Sigmoid colon (tissue), 7 donors: ENCODE measurements around the gene KLHL2. TPM values are rescaled to one million over a fixed set of nuclear protein-coding genes. Genes with fewer than 3 reads are reported as not detected.
A peak's percentile ranks its signal among the peaks of the same experiment; 100 is the strongest.

ENCODE experiments used
- DNase-seq: peaks from one replicate; pipeline ENCODE4 v3.0.0-alpha.2; 2019
- H3K27ac ChIP-seq, 4 donors: fragments of 200-600 bp; sonication (generic); one replicate each; pipeline ENCODE4 v1.5.1; 2016 to 2019; ENCODE audit warnings: mild to moderate bottlenecking in 1 of 4
- H3K27me3 ChIP-seq, 3 donors: fragments of 200-600 bp; sonication (generic); one replicate each; pipeline ENCODE4 v1.5.1; 2019; ENCODE audit warnings: mild to moderate bottlenecking in 1 of 3
- H3K36me3 ChIP-seq, 4 donors: fragments of 200-600 bp; sonication (generic); one replicate each; pipeline ENCODE4 v1.5.1; 2016 to 2019
- H3K4me1 ChIP-seq, 4 donors: fragments of 200-600 bp; sonication (generic); one replicate each; pipeline ENCODE4 v1.5.1; 2017 to 2019
- H3K4me3 ChIP-seq, 4 donors: fragments of 200-600 bp; sonication (generic); one replicate each; pipeline ENCODE4 v1.5.1; 2017 to 2019; ENCODE audit warnings: mild to moderate bottlenecking in 2 of 4, moderate library complexity in 1 of 4
- H3K9me3 ChIP-seq, 4 donors: fragments of 200-600 bp in 3 of 4; sonication (generic) in 3 of 4; one replicate each; pipeline versions ENCODE4 v1.5.1 to v1.6.1; 2013 to 2019
- CTCF ChIP-seq, 4 experiments: fragments of 450-650 bp in 3 of 4; fragments of 200-600 bp in 1 of 4; IDR thresholded peaks; one replicate each; pipeline ENCODE4 v1.5.1; 2016 to 2019; ENCODE audit warnings: antibody characterized with exemption in 4 of 4, mild to moderate bottlenecking in 3 of 4, moderate library complexity in 2 of 4
- EP300 ChIP-seq, 4 donors: sonication (generic); formaldehyde crosslinking; IDR thresholded peaks; one replicate each; pipeline ENCODE4 v1.6.1; 2017; ENCODE audit warnings: antibody characterized with exemption in 4 of 4
- POLR2A ChIP-seq, 2 donors: fragments of 450-650 bp; IDR thresholded peaks; one replicate each; pipeline ENCODE4 v1.6.1; 2016; ENCODE audit warnings: antibody characterized with exemption in 2 of 2, mild to moderate bottlenecking in 2 of 2, moderate library complexity in 2 of 2
- POLR2AphosphoS5 ChIP-seq, 4 donors: sonication (generic); formaldehyde crosslinking; IDR thresholded peaks; one replicate each; pipeline ENCODE4 v1.6.1; 2017; ENCODE audit warnings: antibody characterized with exemption in 4 of 4
- WGBS, 2 donors: extraction: QIAGEN DNeasy Blood & Tissue Kit; methylation state at CpG; one replicate each; pipeline ENCODE4 v1.1.7; 2013; 5-methylcytosine and 5-hydroxymethylcytosine counted together
- intact Hi-C: fragments of 100-400 bp; cut with DNase I; formaldehyde crosslinking; loops from one replicate; pipeline ENCODE4 v1.15.1; 2023
- polyA plus RNA-seq, 3 donors: library from polyadenylated mRNA; stranded (reverse); fragments of 200-250 nt; gene quantifications; one replicate each; pipeline ENCODE4 v1.2.3, GENCODE V29; 2013
- total RNA-seq, 4 donors: library from RNA; depleted of rRNA; stranded (reverse); fragments of >200 nt; gene quantifications; one replicate each; pipeline ENCODE4 v1.1.0, GENCODE V29; 2016
- donor health status: healthy with polysubstance abuse.
- donor health status: Bipolar disorder and iron deficiency.
- donor health status: healthy.

KLHL2 gene
- total and polyA plus RNA-seq, 7 donors, result 9.2 to 25.7 (median 14.4) TPM

DNA sequence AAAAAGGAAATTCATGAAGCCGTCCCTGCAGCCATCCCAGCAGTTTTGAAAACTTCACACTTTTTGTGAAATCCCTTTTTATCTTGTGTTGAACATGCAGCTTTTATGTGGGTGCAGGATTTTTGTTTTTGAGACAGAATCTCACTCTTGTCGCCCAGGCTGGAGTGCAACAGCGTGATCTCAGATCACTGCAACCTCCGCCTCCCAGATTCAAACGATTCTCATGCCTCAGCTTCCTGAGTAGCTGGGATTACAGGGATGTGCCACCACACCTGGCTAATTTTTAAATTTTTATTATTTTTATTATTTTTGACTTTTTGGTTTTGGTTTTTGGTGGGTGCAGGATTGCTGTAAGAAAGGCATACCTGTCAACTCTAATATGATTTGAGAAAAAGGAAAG lies 112.1 kb downstream of the KLHL2 start:
- H3K4me1 ChIP-seq, result no peaks in the 10 kb centered on the region
- 96 to 97% methylated on average over 5 of the region's 5 CpGs for WGBS, 2 donors

GRCh38 chr4:165324236-165324917 lies 117.0 kb downstream of the KLHL2 start:
- Histone ChIP-seq H3K27ac (no peak overlapping the region), H3K4me1 (peaks cover 4 to 20% (median 14%) of the 10 kb centered on the region in 4 donors), H3K4me3 (no peak overlapping the region), H3K9me3 (no peaks in the 10 kb centered on the region), H3K27me3 (no peaks in the 10 kb centered on the region), H3K36me3 (no peaks in the 10 kb centered on the region)
- DNase-seq, result no peak
- no peak for TF ChIP-seq POLR2AphosphoS5 (IDR thresholded peaks at IDR 0.05)
- no peak for TF ChIP-seq POLR2A (IDR thresholded peaks at IDR 0.05)
- no peak for TF ChIP-seq CTCF (IDR thresholded peaks at IDR 0.05)
- no peak for TF ChIP-seq EP300 (IDR thresholded peaks at IDR 0.05)
- intact Hi-C loops, result no loop called here
- WGBS, 2 donors, result 92 to 93% methylated on average over 7 of the region's 7 CpGs

More for the DNA sequence above, 112.1 kb downstream of the KLHL2 start:
- Histone ChIP-seq H3K27ac (no peak overlapping the region), H3K27me3 (no peaks in the 10 kb centered on the region), H3K36me3 (no peaks in the 10 kb centered on the region), H3K9me3 (no peaks in the 10 kb centered on the region), H3K4me3 (no peak overlapping the region)
- DNase-seq, result no peak
- TF ChIP-seq POLR2AphosphoS5 (IDR thresholded peaks at IDR 0.05) (no peak), EP300 (IDR thresholded peaks at IDR 0.05) (no peak), CTCF (IDR thresholded peaks at IDR 0.05) (no peak), POLR2A (IDR thresholded peaks at IDR 0.05) (no peak)
- intact Hi-C loops, result no loop called here

DNA sequence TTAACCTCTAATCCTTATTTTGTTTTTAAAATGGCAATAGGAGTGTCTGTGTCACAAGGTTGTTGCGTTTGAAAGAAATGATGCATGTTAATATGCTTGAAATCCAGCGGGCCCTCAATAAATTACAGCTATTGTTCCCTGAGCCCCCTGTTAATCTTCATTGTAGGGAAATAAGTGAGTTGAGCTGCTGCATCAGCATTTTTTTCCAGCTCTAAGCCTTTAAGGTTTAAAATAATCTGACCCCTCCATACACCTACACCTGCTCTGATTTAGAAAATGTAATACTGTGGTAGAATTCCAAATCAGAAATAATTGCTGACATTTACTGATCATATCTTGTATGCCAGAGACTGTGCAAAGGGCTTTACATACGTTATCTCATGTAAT lies 117.5 kb downstream of the KLHL2 start:
- Histone ChIP-seq H3K36me3 (no peaks in the 10 kb centered on the region), H3K4me3 (no peak overlapping the region), H3K9me3 (no peaks in the 10 kb centered on the region), H3K27ac (no peak overlapping the region), H3K27me3 (no peaks in the 10 kb centered on the region), H3K4me1 (peaks cover 4 to 20% (median 14%) of the 10 kb centered on the region in 4 donors)
- intact Hi-C loops, result no loop called here
- WGBS, 2 donors, result 94 to 96% methylated on average over 3 of the region's 3 CpGs
- no peak for DNase-seq
- TF ChIP-seq POLR2AphosphoS5 (IDR thresholded peaks at IDR 0.05) (no peak), EP300 (IDR thresholded peaks at IDR 0.05) (no peak), CTCF (IDR thresholded peaks at IDR 0.05) (no peak), POLR2A (IDR thresholded peaks at IDR 0.05) (no peak)

- TF ChIP-seq POLR2A (IDR thresholded peaks at IDR 0.05), result no peak
- no peak for TF ChIP-seq EP300 (IDR thresholded peaks at IDR 0.05)
- TF ChIP-seq CTCF (IDR thresholded peaks at IDR 0.05), result no peak
- no peak for TF ChIP-seq POLR2AphosphoS5 (IDR thresholded peaks at IDR 0.05)
- H3K4me1 ChIP-seq, result peaks cover 4 to 20% (median 14%) of the 10 kb centered on the region in 4 donors
- peak overlapping the region in 3 of 4 donors; percentile 78 to 98 (median 87) for H3K4me3 ChIP-seq
- intact Hi-C loops, result loop anchor here (2.0 kb wide), 1 partner anchor 213 kb away; the partner anchor contains the start of gene TMEM192
- no peak for DNase-seq
- H3K36me3 ChIP-seq, result no peaks in the 10 kb centered on the region
- no peaks in the 10 kb centered on the region for H3K27me3 ChIP-seq
- H3K9me3 ChIP-seq, result no peaks in the 10 kb centered on the region
- peak overlapping the region in 1 of 4 donors; percentile 83 for H3K27ac ChIP-seq
- 59 to 64% methylated on average over 8 of the region's 8 CpGs for WGBS, 2 donors
These were observed 118.6 kb downstream of the KLHL2 start for GRCh38 chr4:165325732-165326512.
